ENCODE results near the gene MGAT4A. TPM values are rescaled to one million over a fixed set of nuclear protein-coding genes. Genes with fewer than 3 reads are reported as not detected.

Gene MGAT4A
- total and polyA plus RNA-seq, 2 of the 8 experiments (the other 6 are each of a cell fraction or from before 2014, with no cell fraction given): 1.4 to 7.7 TPM

DNA sequence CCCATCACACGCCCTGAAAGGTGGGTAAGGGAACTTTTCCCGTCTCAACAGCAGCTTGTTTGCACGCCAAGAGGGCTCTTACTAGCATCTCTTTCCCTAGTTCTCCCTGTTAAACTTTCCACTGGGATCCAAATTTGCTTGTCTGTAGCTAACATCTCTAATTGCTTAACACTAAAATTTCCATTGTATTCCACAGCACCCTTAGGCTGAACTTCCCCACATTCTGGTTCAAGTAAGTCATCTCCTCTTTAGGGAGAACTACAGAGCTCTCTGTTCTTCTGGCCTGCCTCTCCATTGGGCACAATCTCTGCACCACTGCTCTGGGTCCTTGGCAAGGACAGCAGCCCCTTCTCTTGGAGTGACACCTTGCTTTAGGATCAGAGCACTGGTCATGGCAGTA lies 98.6 kb downstream of the MGAT4A start:
- 84% methylated on average over 3 of the region's 3 CpGs; no CpG with 5 or more reads in 1 of the 2 experiments for WGBS, 2 experiments (ENCODE audit: extremely low coverage in 1 of 2, insufficient coverage in 1 of 2, insufficient read length in 1 of 2, insufficient replicate concordance in 2 of 2, low coverage in 1 of 2, low lambda C conversion rate in 2 of 2, missing lambda C conversion rate in 1 of 2)
- peaks cover 0 to 7% (median 1%) of the 10 kb centered on the region in 4 experiments; a peak in 3 of 7 replicates for H3K4me1 ChIP-seq (replicated peaks in 1 of 4; ENCODE audit: control insufficient read depth in 3 of 4, insufficient read depth in 4 of 4, low read length in 3 of 4)
- no peak for DNase-seq (ENCODE audit: low read depth in 1 of 2, low spot score in 2 of 2)
- no peak overlapping the region for H2BK12ac ChIP-seq (ENCODE audit: low read depth, low read length)
- no peak overlapping the region for H2BK120ac ChIP-seq (replicated peaks; ENCODE audit: low read depth, low read length)
- H3K79me2 ChIP-seq (ENCODE audit: control insufficient read depth in 1 of 2, insufficient read depth in 2 of 2, low read length in 2 of 2): no peaks in the 10 kb centered on the region
- ChIA-PET POLR2A (ENCODE audit: partially characterized antibody) (no interaction called here), CTCF (ENCODE audit: partially characterized antibody) (interaction anchor here (0.9 to 1.4 kb wide), 5 partner anchors 14 to 92 kb away, joined by 3 to 4 read pairs (median 3); no protein-coding TSS in a partner anchor)
- no peak for FAIRE-seq
- H3K4me2 ChIP-seq (ENCODE audit: insufficient read depth in 1 of 2, low read depth in 2 of 2, low read length in 2 of 2): no peak overlapping the region
- no peaks in the 10 kb centered on the region for H3K79me1 ChIP-seq (ENCODE audit: low read depth, low read length)
- H2AFZ ChIP-seq (ENCODE audit: low read length): no peak overlapping the region
- no peak overlapping the region for H3K18ac ChIP-seq (ENCODE audit: extremely low read depth, low read length)
- no peaks in the 10 kb centered on the region for H3K23me2 ChIP-seq (ENCODE audit: low read depth, low read length)
- no peaks in the 10 kb centered on the region for H4K20me1 ChIP-seq (replicated peaks in 1 of 2; ENCODE audit: control insufficient read depth in 1 of 2, insufficient read depth in 2 of 2, low read length in 2 of 2)
- H3K4me3 ChIP-seq (ENCODE audit: extremely low read depth in 1 of 4, insufficient read depth in 2 of 4, low read depth in 3 of 4, low read length in 4 of 4): no peak overlapping the region
- no peak overlapping the region for H3K23ac ChIP-seq (ENCODE audit: insufficient read length)
- H3K36me3 ChIP-seq (ENCODE audit: control insufficient read depth in 2 of 4, insufficient read depth in 4 of 4, low read length in 3 of 4): no peaks in the 10 kb centered on the region
- H3K27me3 ChIP-seq (replicated peaks in 1 of 4; ENCODE audit: control insufficient read depth in 3 of 4, extremely low read depth in 1 of 4, insufficient read depth in 3 of 4, low read length in 3 of 4): peaks cover 0 to 1% (median 0%) of the 10 kb centered on the region in 4 experiments; a peak in 1 of 7 replicates
- no peak overlapping the region for H3K14ac ChIP-seq (ENCODE audit: insufficient read length)
- H3K9ac ChIP-seq (replicated peaks in 1 of 4; ENCODE audit: extremely low read depth in 1 of 4, low read depth in 3 of 4, low read length in 3 of 4): no peak overlapping the region
- H4K8ac ChIP-seq (ENCODE audit: extremely low read depth, insufficient read depth, low read length): no peak overlapping the region
- no peak overlapping the region for H2BK5ac ChIP-seq (ENCODE audit: low read depth, low read length)
- no peak overlapping the region for H4K5ac ChIP-seq (ENCODE audit: insufficient read length, low read depth, low read length)
- no peak overlapping the region for H2AK5ac ChIP-seq (ENCODE audit: low read depth, low read length)
- no peaks in the 10 kb centered on the region for H3K9me3 ChIP-seq (ENCODE audit: insufficient read depth in 2 of 2, low read depth in 1 of 2, low read length in 1 of 2)
- H3K56ac ChIP-seq (replicated peaks; ENCODE audit: insufficient read length, low read depth, low read length): no peak overlapping the region
- H3K27ac ChIP-seq (ENCODE audit: low read depth, low read length): no peak overlapping the region
- no peak overlapping the region for H3K4ac ChIP-seq (replicated peaks; ENCODE audit: insufficient read length, low read depth, low read length)
- no peak overlapping the region for H2BK15ac ChIP-seq (ENCODE audit: low read length)
- H2BK20ac ChIP-seq (ENCODE audit: low read length): no peak overlapping the region
- H4K91ac ChIP-seq (replicated peaks; ENCODE audit: insufficient read length, low read length): no peak overlapping the region
- no peak for TF ChIP-seq TCF12 (IDR thresholded peaks at IDR 0.05; ENCODE audit: low read depth, low read length)
- TF ChIP-seq, protein P1, sequence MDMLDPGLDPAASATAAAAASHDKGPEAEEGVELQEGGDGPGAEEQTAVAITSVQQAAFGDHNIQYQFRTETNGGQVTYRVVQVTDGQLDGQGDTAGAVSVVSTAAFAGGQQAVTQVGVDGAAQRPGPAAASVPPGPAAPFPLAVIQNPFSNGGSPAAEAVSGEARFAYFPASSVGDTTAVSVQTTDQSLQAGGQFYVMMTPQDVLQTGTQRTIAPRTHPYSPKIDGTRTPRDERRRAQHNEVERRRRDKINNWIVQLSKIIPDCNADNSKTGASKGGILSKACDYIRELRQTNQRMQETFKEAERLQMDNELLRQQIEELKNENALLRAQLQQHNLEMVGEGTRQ (IDR thresholded peaks at IDR 0.05; ENCODE audit: low read length): no peak
- no peak for TF ChIP-seq CREB1 (IDR thresholded peaks at IDR 0.05)
- TF ChIP-seq HDAC2 (IDR thresholded peaks at IDR 0.05; ENCODE audit: borderline replicate concordance in 1 of 2, low read depth in 2 of 2, low read length in 2 of 2): no peak
- no peak for TF ChIP-seq CBX8 (IDR thresholded peaks at IDR 0.05; ENCODE audit: borderline replicate concordance, low read depth, low read length)
- TF ChIP-seq EGR1 (IDR thresholded peaks at IDR 0.05; ENCODE audit: borderline replicate concordance, low read depth, low read length): no peak
- TF ChIP-seq TEAD4 (IDR thresholded peaks at IDR 0.05; ENCODE audit: low read depth, low read length): no peak
- TF ChIP-seq JUND (IDR thresholded peaks at IDR 0.05; ENCODE audit: low read length): no peak
- TF ChIP-seq BACH1 (IDR thresholded peaks at IDR 0.05; ENCODE audit: low read length): no peak
- no peak for TF ChIP-seq HDAC6 (IDR thresholded peaks at IDR 0.05; ENCODE audit: low read depth, low read length)
- no peak for TF ChIP-seq POLR2A (IDR thresholded peaks at IDR 0.05; ENCODE audit: control extremely low read depth in 1 of 2, low read depth in 2 of 2, low read length in 2 of 2)
- TF ChIP-seq, protein P2, sequence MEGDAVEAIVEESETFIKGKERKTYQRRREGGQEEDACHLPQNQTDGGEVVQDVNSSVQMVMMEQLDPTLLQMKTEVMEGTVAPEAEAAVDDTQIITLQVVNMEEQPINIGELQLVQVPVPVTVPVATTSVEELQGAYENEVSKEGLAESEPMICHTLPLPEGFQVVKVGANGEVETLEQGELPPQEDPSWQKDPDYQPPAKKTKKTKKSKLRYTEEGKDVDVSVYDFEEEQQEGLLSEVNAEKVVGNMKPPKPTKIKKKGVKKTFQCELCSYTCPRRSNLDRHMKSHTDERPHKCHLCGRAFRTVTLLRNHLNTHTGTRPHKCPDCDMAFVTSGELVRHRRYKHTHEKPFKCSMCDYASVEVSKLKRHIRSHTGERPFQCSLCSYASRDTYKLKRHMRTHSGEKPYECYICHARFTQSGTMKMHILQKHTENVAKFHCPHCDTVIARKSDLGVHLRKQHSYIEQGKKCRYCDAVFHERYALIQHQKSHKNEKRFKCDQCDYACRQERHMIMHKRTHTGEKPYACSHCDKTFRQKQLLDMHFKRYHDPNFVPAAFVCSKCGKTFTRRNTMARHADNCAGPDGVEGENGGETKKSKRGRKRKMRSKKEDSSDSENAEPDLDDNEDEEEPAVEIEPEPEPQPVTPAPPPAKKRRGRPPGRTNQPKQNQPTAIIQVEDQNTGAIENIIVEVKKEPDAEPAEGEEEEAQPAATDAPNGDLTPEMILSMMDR (IDR thresholded peaks at IDR 0.05; ENCODE audit: control extremely low read depth in 1 of 3, insufficient read depth in 1 of 3, low read depth in 1 of 3, low read length in 3 of 3): no peak

Data from H1 (cell line).